ENCODE results near the gene ADAMTS3.
"Not testable (repeated sequence)": the region's sequence is repeated elsewhere in the genome, so short reads cannot be mapped to it uniquely, and the experiment has no call there.

Gene ADAMTS3

DNA sequence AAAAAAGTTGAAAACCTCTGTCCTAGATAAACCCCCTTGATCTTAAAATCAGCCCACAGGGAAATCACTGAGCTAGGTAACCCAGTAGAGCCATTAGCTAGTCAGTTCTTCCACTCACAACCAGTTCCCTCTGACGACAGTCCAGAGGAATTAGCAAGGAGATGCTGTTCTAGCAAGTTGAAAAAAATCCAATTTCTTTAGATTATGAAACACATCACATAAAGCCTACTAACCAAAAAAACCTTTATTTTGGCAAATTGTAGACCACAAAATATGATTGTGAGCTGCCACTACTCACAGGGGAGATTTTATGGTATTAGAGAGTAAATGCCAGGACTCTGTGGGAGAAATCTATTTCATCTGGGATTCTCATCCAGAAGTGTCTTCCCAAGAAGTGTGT lies 22.6 kb downstream of the ADAMTS3 start:
- no peaks in the 10 kb centered on the region for H3K27me3 ChIP-seq (ENCODE audit: insufficient read depth, low read depth, severe bottlenecking)
- no peak overlapping the region for H3K27ac ChIP-seq
- no peak for TF ChIP-seq CTCF (IDR thresholded peaks at IDR 0.05; ENCODE audit: low read depth, low read length)
- no peaks in the 10 kb centered on the region for H3K9me3 ChIP-seq (ENCODE audit: severe bottlenecking)
- no peaks in the 10 kb centered on the region for H3K36me3 ChIP-seq
- DNase-seq, result no peak
- H3K4me3 ChIP-seq (ENCODE audit: low read depth, low read length), result no peak overlapping the region

DNA sequence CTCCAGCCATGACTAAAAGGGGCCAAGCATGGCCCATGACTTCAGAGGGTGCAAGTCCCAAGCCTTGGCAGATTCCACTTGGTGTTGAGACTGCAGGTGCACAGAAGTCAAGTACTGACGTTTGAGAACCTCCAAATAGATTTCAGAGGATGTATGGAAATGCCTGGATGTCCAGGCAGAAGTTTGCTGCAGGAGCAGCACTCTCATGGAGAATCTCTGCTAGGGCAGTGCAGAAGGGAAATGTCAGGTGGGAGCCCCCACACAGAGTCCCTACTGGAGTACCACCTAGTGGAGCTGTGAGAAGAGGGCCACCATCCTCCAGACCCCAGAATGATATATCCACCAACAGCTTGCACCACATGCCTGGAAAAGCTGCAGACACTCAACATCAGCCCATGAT lies 28.3 kb downstream of the ADAMTS3 start:
- not testable (repeated sequence) for H3K27me3 ChIP-seq (ENCODE audit: insufficient read depth, low read depth, severe bottlenecking); H3K36me3 ChIP-seq; DNase-seq; H3K4me3 ChIP-seq (ENCODE audit: low read depth, low read length); H3K27ac ChIP-seq; H3K9me3 ChIP-seq (ENCODE audit: severe bottlenecking)

- no peaks in the 10 kb centered on the region for H3K36me3 ChIP-seq
- no peak overlapping the region for H3K4me3 ChIP-seq (ENCODE audit: low read depth, low read length)
- H3K9me3 ChIP-seq (ENCODE audit: severe bottlenecking), result no peaks in the 10 kb centered on the region
- H3K27ac ChIP-seq, result no peak overlapping the region
- no peaks in the 10 kb centered on the region for H3K27me3 ChIP-seq (ENCODE audit: insufficient read depth, low read depth, severe bottlenecking)
- no peak for TF ChIP-seq CTCF (IDR thresholded peaks at IDR 0.05; ENCODE audit: low read depth, low read length)
- no peak for DNase-seq
Observed at GRCh38 chr4:72538006-72538405, 31.0 kb downstream of the ADAMTS3 start.

- TF ChIP-seq CTCF (IDR thresholded peaks at IDR 0.05; ENCODE audit: low read depth, low read length), result no peak
- no peaks in the 10 kb centered on the region for H3K27me3 ChIP-seq (ENCODE audit: insufficient read depth, low read depth, severe bottlenecking)
- H3K36me3 ChIP-seq, result no peaks in the 10 kb centered on the region
- H3K27ac ChIP-seq, result no peak overlapping the region
- no peak for DNase-seq
- H3K4me3 ChIP-seq (ENCODE audit: low read depth, low read length), result no peak overlapping the region
- H3K9me3 ChIP-seq (ENCODE audit: severe bottlenecking), result no peaks in the 10 kb centered on the region
Observed at GRCh38 chr4:72536443-72536842, 32.6 kb downstream of the ADAMTS3 start.

GRCh38 chr4:72531768-72532290 lies 37.2 kb downstream of the ADAMTS3 start:
- H3K27me3 ChIP-seq (ENCODE audit: insufficient read depth, low read depth, severe bottlenecking), result no peaks in the 10 kb centered on the region
- no peak for TF ChIP-seq CTCF (IDR thresholded peaks at IDR 0.05; ENCODE audit: low read depth, low read length)
- H3K27ac ChIP-seq, result no peak overlapping the region
- no peak for DNase-seq
- no peaks in the 10 kb centered on the region for H3K36me3 ChIP-seq
- no peak overlapping the region for H3K4me3 ChIP-seq (ENCODE audit: low read depth, low read length)
- no peaks in the 10 kb centered on the region for H3K9me3 ChIP-seq (ENCODE audit: severe bottlenecking)

DNA sequence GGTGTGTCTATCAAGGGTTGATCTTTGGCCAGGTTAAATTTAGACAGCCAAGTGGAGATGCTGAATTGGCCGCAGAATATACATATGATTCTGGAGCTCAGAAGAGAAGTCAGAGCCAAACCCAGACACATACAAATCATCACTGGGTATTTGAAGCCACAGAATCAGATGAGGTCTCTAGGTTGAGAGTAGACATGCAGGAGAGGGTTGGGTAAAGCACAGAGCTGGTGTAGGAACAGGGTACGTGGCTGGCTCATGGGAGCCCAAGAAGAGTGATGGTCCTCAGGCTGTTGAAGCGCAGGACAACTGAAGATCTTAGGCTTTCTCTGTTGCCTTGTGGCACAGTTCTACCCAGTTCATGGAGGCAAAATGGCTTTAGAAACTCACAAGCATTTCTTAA lies 37.7 kb downstream of the ADAMTS3 start:
- no peak for TF ChIP-seq CTCF (IDR thresholded peaks at IDR 0.05; ENCODE audit: low read depth, low read length)
- Histone ChIP-seq H3K27ac (no peak overlapping the region), H3K9me3 (ENCODE audit: severe bottlenecking) (no peaks in the 10 kb centered on the region), H3K4me3 (ENCODE audit: low read depth, low read length) (no peak overlapping the region), H3K27me3 (ENCODE audit: insufficient read depth, low read depth, severe bottlenecking) (no peaks in the 10 kb centered on the region), H3K36me3 (no peaks in the 10 kb centered on the region)
- no peak for DNase-seq

Measured in WERI-Rb-1 (cell line).